Lung (tissue), 12 donors: ENCODE results near the gene TOMM34. TPM values are rescaled to one million over a fixed set of nuclear protein-coding genes. Genes with fewer than 3 reads are reported as not detected.

Experiments
- ATAC-seq: fragments of 200-7000 bp; cut with Tn5 transposase; one replicate; pipeline ENCODE4 v1.9.1; 2020; ENCODE audit warnings: moderate number of reproducible peaks; ENCODE audit not compliant: insufficient read depth, low FRiP score
- DNase-seq, 3 donors: peaks; one replicate each; pipeline ENCODE4 v3.0.0-alpha.2; 2013 to 2017
- H3K27ac ChIP-seq, 2 donors: one replicate each; pipeline ENCODE4 v1.5.1; 2013; ENCODE audit warnings: mild to moderate bottlenecking in 2 of 2, moderate library complexity in 2 of 2, control low read depth in 1 of 2, inconsistent platforms in 1 of 2, low read depth in 1 of 2, low read length in 1 of 2
- H3K27me3 ChIP-seq, 3 donors: one replicate each; pipeline ENCODE4 v1.5.1; 2013; ENCODE audit warnings: low read length in 2 of 3; ENCODE audit not compliant: control insufficient read depth in 3 of 3, insufficient read depth in 3 of 3
- H3K36me3 ChIP-seq, 4 donors: one replicate each; pipeline ENCODE4 v1.5.1; 2013; ENCODE audit warnings: low read length in 4 of 4, mild to moderate bottlenecking in 1 of 4, moderate library complexity in 1 of 4; ENCODE audit not compliant: control insufficient read depth in 4 of 4, insufficient read depth in 4 of 4
- H3K4me1 ChIP-seq, 5 donors: one replicate each; pipeline ENCODE4 v1.5.1; 2013; ENCODE audit warnings: low read length in 5 of 5, mild to moderate bottlenecking in 2 of 5, moderate library complexity in 1 of 5; ENCODE audit not compliant: control insufficient read depth in 5 of 5, insufficient read depth in 5 of 5
- H3K4me3 ChIP-seq: one replicate; pipeline ENCODE4 v1.5.1; 2013; ENCODE audit warnings: mild to moderate bottlenecking, control low read depth, moderate library complexity
- H3K9ac ChIP-seq, 2 donors: one replicate each; pipeline ENCODE4 v1.5.1; 2013; ENCODE audit warnings: low read length in 2 of 2, control low read depth in 1 of 2; ENCODE audit not compliant: insufficient read depth in 1 of 2
- H3K9me3 ChIP-seq, 4 donors: one replicate each; pipeline ENCODE4 v1.5.1; 2013; ENCODE audit warnings: low read length in 3 of 4, mild to moderate bottlenecking in 1 of 4, moderate library complexity in 1 of 4; ENCODE audit not compliant: control insufficient read depth in 4 of 4, insufficient read depth in 3 of 4
- CTCF ChIP-seq: IDR thresholded peaks from 2 replicates; pipeline ENCODE4 v1.5.1; 2012; ENCODE audit warnings: mild to moderate bottlenecking; ENCODE audit errors: control extremely low read depth, extremely low read depth
- WGBS, 2 donors: extraction: QIAGEN DNeasy Blood & Tissue Kit; methylation state at CpG; one replicate each; pipeline ENCODE4 v1.1.7; 2013; 5-methylcytosine and 5-hydroxymethylcytosine counted together
- polyA plus RNA-seq, 2 donors: library from polyadenylated mRNA; stranded (reverse); fragments of 200-250 nt; gene quantifications; one replicate each; pipeline ENCODE4 v1.2.1, GENCODE V29; 2013
- total RNA-seq, 2 donors: library from RNA; depleted of rRNA in 1 of 2; stranded (reverse); fragments of >200 nt in 1 of 2; gene quantifications; one replicate each; pipeline ENCODE4 v1.2.1, GENCODE V29; 2014 to 2021
- donor health status: control.
- donor health status: control.
- donor health status: Bipolar disorder and iron deficiency.
- donor health status: healthy.
- donor health status: DM: yes; HTN: yes; CAD: no.

The TOMM34 gene
- total and polyA plus RNA-seq, 4 donors: 9.8 to 24.7 (median 17.1) TPM

- Histone ChIP-seq H3K27me3 (no peaks in the 10 kb centered on the region), H3K9me3 (no peaks in the 10 kb centered on the region), H3K4me3 (no peak overlapping the region), H3K36me3 (peaks cover 15 to 67% (median 28%) of the 10 kb centered on the region in 4 donors), H3K4me1 (no peaks in the 10 kb centered on the region), H3K9ac (no peak overlapping the region), H3K27ac (no peak overlapping the region)
- TF ChIP-seq CTCF: no peak
- 92 to 93% methylated on average over 2 of the region's 2 CpGs for WGBS, 2 donors
- DNase-seq (no peak), ATAC-seq (no peak)
These were observed 11.7 kb downstream of the TOMM34 start for GRCh38 chr20:44948513-44948912.

GRCh38 chr20:44948107-44948506 lies 12.1 kb downstream of the TOMM34 start:
- H3K4me3 ChIP-seq: no peak overlapping the region
- H3K9ac ChIP-seq: no peak overlapping the region
- H3K4me1 ChIP-seq: no peaks in the 10 kb centered on the region
- ATAC-seq (no peak), DNase-seq (no peak)
- no peak for TF ChIP-seq CTCF
- no peaks in the 10 kb centered on the region for H3K27me3 ChIP-seq
- H3K36me3 ChIP-seq: peaks cover 15 to 66% (median 28%) of the 10 kb centered on the region in 4 donors
- WGBS, 2 donors: 95% methylated on average over 5 of the region's 5 CpGs
- H3K9me3 ChIP-seq: no peaks in the 10 kb centered on the region
- H3K27ac ChIP-seq: no peak overlapping the region

- no peak overlapping the region for H3K9ac ChIP-seq
- DNase-seq: no peak
- no peak for TF ChIP-seq CTCF
- no peaks in the 10 kb centered on the region for H3K9me3 ChIP-seq
- no peak for ATAC-seq
- H3K27ac ChIP-seq: no peak overlapping the region
- WGBS, 2 donors: 79 to 80% methylated on average over 2 of the region's 2 CpGs
- no peak overlapping the region for H3K4me3 ChIP-seq
- no peaks in the 10 kb centered on the region for H3K4me1 ChIP-seq
- no peaks in the 10 kb centered on the region for H3K27me3 ChIP-seq
- peaks cover 17 to 66% (median 33%) of the 10 kb centered on the region in 4 donors for H3K36me3 ChIP-seq
These were observed 13.8 kb downstream of the TOMM34 start for GRCh38 chr20:44946271-44946852.

- Histone ChIP-seq H3K27me3 (no peaks in the 10 kb centered on the region), H3K27ac (no peak overlapping the region), H3K36me3 (peaks cover 16 to 60% (median 32%) of the 10 kb centered on the region in 4 donors), H3K9me3 (no peaks in the 10 kb centered on the region), H3K4me1 (no peaks in the 10 kb centered on the region), H3K9ac (no peak overlapping the region), H3K4me3 (no peak overlapping the region)
- DNase-seq (no peak), ATAC-seq (no peak)
- WGBS, 2 donors: 90 to 93% methylated on average over 6 of the region's 6 CpGs
- no peak for TF ChIP-seq CTCF
These were observed 14.9 kb downstream of the TOMM34 start for GRCh38 chr20:44945261-44945660.
